Activated CD4-positive, alpha-beta memory T cell treated with anti-CD3 and anti-CD28 coated beads, Interleukin-2, amount 10 ng/mL, durations not matched to agents 7 days and 5 days (primary cell): Measurements from ENCODE around the gene DOCK9. TPM values are rescaled to one million over a fixed set of nuclear protein-coding genes. Genes with fewer than 3 reads are reported as not detected.

Experiments used
- CTCF ChIA-PET: fragments of 350-600 bp; sonication (Branson Sonifier 250); formaldehyde crosslinking; loops from one replicate; lab custom pipeline; 2021; ENCODE audit warnings: antibody characterized with exemption, inconsistent platforms; lab: Charles Lee
- POLR2A ChIA-PET: fragments of 350-600 bp; sonication (Branson Sonifier 250); formaldehyde crosslinking; loops from one replicate; lab custom pipeline; 2021; ENCODE audit warnings: antibody characterized with exemption; lab: Charles Lee
- DNase-seq: peaks from one replicate; pipeline ENCODE4 v3.0.0-alpha.2; 2020
- H3K27ac Mint-ChIP-seq: one replicate; pipeline ENCODE4 v1.8.0; 2021; ENCODE audit warnings: mild to moderate bottlenecking, mixed read lengths
- H3K27me3 Mint-ChIP-seq: one replicate; pipeline ENCODE4 v1.8.0; 2021; ENCODE audit warnings: mixed read lengths
- H3K36me3 Mint-ChIP-seq: one replicate; pipeline ENCODE4 v1.8.0; 2021; ENCODE audit warnings: low read depth, mixed read lengths
- H3K4me1 Mint-ChIP-seq: one replicate; pipeline ENCODE4 v1.8.0; 2021; ENCODE audit warnings: mixed read lengths
- H3K4me3 Mint-ChIP-seq: one replicate; pipeline ENCODE4 v1.8.0; 2021; ENCODE audit warnings: mild to moderate bottlenecking, mixed read lengths
- H3K9me3 Mint-ChIP-seq: one replicate; pipeline ENCODE4 v1.8.0; 2021; ENCODE audit warnings: mixed read lengths
- total RNA-seq, 2 experiments: library from RNA; stranded (reverse); gene quantifications; one replicate each; pipeline ENCODE4 v1.2.3, GENCODE V29; 2021

The DOCK9 gene
- total RNA-seq, 2 experiments from 2014 or later, result 86.0 to 87.7 TPM

DNA sequence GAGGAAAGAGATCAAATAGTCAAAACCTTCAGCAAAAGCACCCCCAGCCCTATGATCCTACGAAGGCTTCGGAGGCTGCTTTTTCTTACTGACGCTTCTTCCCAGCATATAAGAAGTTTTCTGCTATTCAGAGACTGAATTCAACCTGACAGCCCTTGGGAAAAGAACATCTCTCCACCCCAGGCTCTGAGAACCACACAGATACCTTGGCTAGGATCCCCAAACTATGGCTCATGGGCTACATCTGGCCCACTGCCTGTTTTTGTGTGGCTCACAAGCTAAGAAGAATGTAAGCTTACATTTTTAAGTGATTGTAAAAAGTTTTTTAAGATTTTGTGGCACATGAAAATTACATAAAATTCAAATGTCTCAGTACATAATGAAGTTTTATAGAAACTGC lies 228.4 kb downstream of the DOCK9 start:
- no peak overlapping the region for H3K4me3 Mint-ChIP-seq
- no peak overlapping the region for H3K27ac Mint-ChIP-seq
- peaks cover 5% of the 10 kb centered on the region for H3K4me1 Mint-ChIP-seq
- ChIA-PET POLR2A (no interaction called here), CTCF (no interaction called here)
- H3K36me3 Mint-ChIP-seq, result peaks cover 4% of the 10 kb centered on the region
- no peak for DNase-seq
- peaks cover 50% of the 10 kb centered on the region for H3K27me3 Mint-ChIP-seq
- H3K9me3 Mint-ChIP-seq, result peaks cover 6% of the 10 kb centered on the region

DNA sequence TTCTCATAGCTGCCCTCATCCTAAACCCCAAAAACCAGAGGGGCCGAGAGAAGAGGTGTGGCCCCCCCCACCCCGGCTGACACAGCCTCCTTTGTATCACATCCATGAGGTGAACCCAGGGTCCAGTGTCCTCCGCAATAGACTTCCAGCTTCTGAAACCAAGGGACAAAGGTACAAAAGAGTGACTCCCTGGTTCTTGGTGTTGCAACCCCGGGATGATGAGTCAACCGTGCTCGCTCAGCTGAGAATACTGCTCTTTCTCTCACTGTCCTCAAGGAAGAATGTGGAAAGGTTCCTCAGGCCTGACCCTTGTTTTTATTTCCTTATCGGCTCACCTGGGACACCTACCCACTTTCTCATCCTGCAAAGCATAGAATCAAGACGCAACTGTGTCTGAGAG lies 230.9 kb downstream of the DOCK9 start:
- CTCF ChIA-PET, result no interaction called here
- H3K9me3 Mint-ChIP-seq, result no peaks in the 10 kb centered on the region
- no peak overlapping the region for H3K4me3 Mint-ChIP-seq
- H3K4me1 Mint-ChIP-seq, result peaks cover 2% of the 10 kb centered on the region
- POLR2A ChIA-PET, result no interaction called here
- peaks cover 33% of the 10 kb centered on the region for H3K27me3 Mint-ChIP-seq
- DNase-seq, result no peak
- H3K36me3 Mint-ChIP-seq, result no peaks in the 10 kb centered on the region
- H3K27ac Mint-ChIP-seq, result no peak overlapping the region

Other genes starting within 250 kb of the DOCK9 start
- not detected for gene SLC15A1, start 225.4 kb downstream of the DOCK9 start, total RNA-seq
- gene UBAC2, start 222.8 kb upstream of the DOCK9 start, total RNA-seq, result 10 to 100 TPM; 53.8 to 55.2 TPM